Panc1 (cell line): Measurements from ENCODE around the gene TAPBPL. TPM values are rescaled to one million over a fixed set of nuclear protein-coding genes. Genes with fewer than 3 reads are reported as not detected.

Experiments used
- ATAC-seq: fragments of 200-7000 bp; cut with Tn5 transposase; 2 replicates; pipeline ENCODE4 v1.9.1; 2020; ENCODE audit warnings: mild to moderate bottlenecking, moderate library complexity
- BruUV-seq: library from RNA; stranded (reverse); fragments of 400-500 nt; replicated peaks from 2 replicates; lab custom pipeline; 2021; lab: Mats Ljungman, UMichigan
- CTCF ChIA-PET: fragments of 300-600 bp; sonication (Branson Sonifier 250); formaldehyde crosslinking; loops from one replicate; lab custom pipeline; 2022; ENCODE audit warnings: antibody characterized with exemption; lab: Charles Lee
- POLR2A ChIA-PET: fragments of 300-600 bp; sonication (Branson Sonifier 250); formaldehyde crosslinking; loops from one replicate; lab custom pipeline; 2022; ENCODE audit warnings: antibody characterized with exemption; lab: Charles Lee
- DNase-seq: peaks from one replicate; pipeline ENCODE4 v3.0.0-alpha.2; 2010; ENCODE audit warnings: low read depth, low spot score
- H3K27ac ChIP-seq: 2 replicates; pipeline ENCODE4 v1.5.1; 2011; ENCODE audit warnings: mild to moderate bottlenecking, low read length, inconsistent platforms
- H3K27me3 ChIP-seq: fragments of 200-500 bp; sonication (Bioruptor generic); 2 replicates; pipeline ENCODE4 v1.6.0; 2014; ENCODE audit warnings: low read length, inconsistent platforms; ENCODE audit not compliant: control insufficient read depth, insufficient read depth
- H3K36me3 ChIP-seq: fragments of 200-500 bp; sonication (Bioruptor generic); 2 replicates; pipeline ENCODE4 v1.5.1; 2014; ENCODE audit warnings: inconsistent platforms, mild to moderate bottlenecking, low read length, moderate library complexity; ENCODE audit not compliant: control insufficient read depth, insufficient read depth
- H3K4me1 ChIP-seq: 2 replicates; pipeline ENCODE4 v1.5.1; 2011; ENCODE audit warnings: inconsistent platforms, mild to moderate bottlenecking, low read length, moderate library complexity; ENCODE audit not compliant: control insufficient read depth, insufficient read depth
- H3K4me3 ChIP-seq, 2 experiments: 2 replicates each; pipeline ENCODE4 v1.5.1; 2011 to 2012; ENCODE audit warnings: low read depth in 2 of 2, low read length in 2 of 2, mild to moderate bottlenecking in 2 of 2, inconsistent platforms in 1 of 2, moderate library complexity in 1 of 2
- H3K9me3 ChIP-seq: fragments of 200-500 bp; sonication (Bioruptor generic); 2 replicates; pipeline ENCODE4 v1.5.1; 2014; ENCODE audit warnings: low read depth, mild to moderate bottlenecking, inconsistent platforms, low read length, moderate library complexity; ENCODE audit not compliant: control insufficient read depth, insufficient read depth
- POLR2AphosphoS5 ChIP-seq: IDR thresholded peaks from 2 replicates; pipeline ENCODE4 v1.6.1; 2012; ENCODE audit warnings: mild to moderate bottlenecking, low read depth, low read length, moderate library complexity
- REST ChIP-seq, 2 experiments: IDR thresholded peaks; 2 replicates each; pipeline ENCODE4 v1.6.1; 2011 to 2012; ENCODE audit warnings: low read depth in 2 of 2, control low read depth in 1 of 2, low read length in 1 of 2, mild to moderate bottlenecking in 1 of 2, moderate library complexity in 1 of 2; ENCODE audit not compliant: insufficient read depth in 1 of 2
- SIN3A ChIP-seq: IDR thresholded peaks from 2 replicates; pipeline ENCODE4 v1.6.1; 2012; ENCODE audit warnings: low read depth, mild to moderate bottlenecking, low read length, moderate library complexity, borderline replicate concordance; ENCODE audit not compliant: insufficient read depth
- TCF7L2 ChIP-seq: IDR thresholded peaks from 2 replicates; pipeline ENCODE4 v1.6.1; 2011; ENCODE audit warnings: mild to moderate bottlenecking, low read depth, low read length, inconsistent platforms
- in situ Hi-C: cut with HindIII; loops from 2 replicates; pipeline ENCODE4 v1.10.0; 2016; ENCODE audit warnings: low sequenced_read_pairs, low pct_unique_long_range_greater_than_20kb
- intact Hi-C: fragments of 100-400 bp; cut with micrococcal nuclease; formaldehyde crosslinking; loops from one replicate; pipeline ENCODE4 v1.10.0; 2022; ENCODE audit not compliant: unreplicated experiment
- total RNA-seq: library from RNA; stranded (reverse); gene quantifications from one replicate; pipeline ENCODE4 v1.2.1, GENCODE V29; 2021; ENCODE audit not compliant: unreplicated experiment
- TF ChIP-seq, protein P1 (sequence below): fragments of 450-650 bp; IDR thresholded peaks from 2 replicates; pipeline ENCODE4 v1.5.1; 2017; ENCODE audit warnings: mild to moderate bottlenecking

TAPBPL gene
- total RNA-seq, 1 experiment from 2014 or later, result 7.8 TPM

GRCh38 chr12:6440391-6440790 lies 11.5 kb upstream of the TAPBPL start:
- in situ Hi-C loops, result no loop called here
- POLR2A ChIA-PET, result no interaction called here

DNA sequence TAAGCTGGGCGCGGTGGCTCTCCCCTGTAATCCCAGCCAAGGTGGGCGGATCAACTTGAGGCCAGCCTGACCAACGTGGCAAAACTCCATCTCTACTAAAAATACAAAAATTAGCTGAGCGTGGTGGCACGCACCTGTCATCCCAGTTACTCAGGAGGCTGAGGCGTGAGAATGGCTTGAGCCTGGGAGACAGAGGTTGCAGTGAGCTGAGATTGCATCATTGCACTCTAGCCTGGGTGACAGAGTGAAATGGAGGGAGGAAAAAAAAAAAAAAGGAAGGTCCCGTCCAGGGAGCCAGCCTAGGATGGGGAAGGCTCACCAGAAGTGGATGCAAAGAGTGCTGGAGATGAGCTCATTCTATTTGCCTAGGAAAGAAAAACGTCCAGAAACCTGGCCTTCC lies 9.0 kb upstream of the TAPBPL start:
- Histone ChIP-seq H3K4me1 (no peaks in the 10 kb centered on the region), H3K9me3 (no peaks in the 10 kb centered on the region), H3K27me3 (no peaks in the 10 kb centered on the region), H3K4me3 (no peak overlapping the region), H3K27ac (no peak overlapping the region), H3K36me3 (no peaks in the 10 kb centered on the region)
- no peak for DNase-seq
- TF ChIP-seq, protein P1, sequence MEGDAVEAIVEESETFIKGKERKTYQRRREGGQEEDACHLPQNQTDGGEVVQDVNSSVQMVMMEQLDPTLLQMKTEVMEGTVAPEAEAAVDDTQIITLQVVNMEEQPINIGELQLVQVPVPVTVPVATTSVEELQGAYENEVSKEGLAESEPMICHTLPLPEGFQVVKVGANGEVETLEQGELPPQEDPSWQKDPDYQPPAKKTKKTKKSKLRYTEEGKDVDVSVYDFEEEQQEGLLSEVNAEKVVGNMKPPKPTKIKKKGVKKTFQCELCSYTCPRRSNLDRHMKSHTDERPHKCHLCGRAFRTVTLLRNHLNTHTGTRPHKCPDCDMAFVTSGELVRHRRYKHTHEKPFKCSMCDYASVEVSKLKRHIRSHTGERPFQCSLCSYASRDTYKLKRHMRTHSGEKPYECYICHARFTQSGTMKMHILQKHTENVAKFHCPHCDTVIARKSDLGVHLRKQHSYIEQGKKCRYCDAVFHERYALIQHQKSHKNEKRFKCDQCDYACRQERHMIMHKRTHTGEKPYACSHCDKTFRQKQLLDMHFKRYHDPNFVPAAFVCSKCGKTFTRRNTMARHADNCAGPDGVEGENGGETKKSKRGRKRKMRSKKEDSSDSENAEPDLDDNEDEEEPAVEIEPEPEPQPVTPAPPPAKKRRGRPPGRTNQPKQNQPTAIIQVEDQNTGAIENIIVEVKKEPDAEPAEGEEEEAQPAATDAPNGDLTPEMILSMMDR, result no peak
- TF ChIP-seq SIN3A (no peak), REST (IDR thresholded peaks at IDR 0.05; ENCODE audit: insufficient read depth in 1 of 2, low read depth in 2 of 2, low read length in 1 of 2) (no peak), POLR2AphosphoS5 (no peak), TCF7L2 (no peak)
- in situ Hi-C loops (no loop called here), intact Hi-C loops (no loop called here)
- BruUV-seq, result no TSS peak
- POLR2A ChIA-PET, result interaction anchor here (0.6 to 0.7 kb wide), 4 partner anchors 14 to 264 kb away, joined by 5 to 9 read pairs (median 6); partner anchors contain the start of gene NOP2
- no peak for ATAC-seq
- CTCF ChIA-PET, result interaction anchor here (0.6 kb wide), 3 partner anchors 23 to 100 kb away, joined by 3 to 6 read pairs (median 4); no protein-coding TSS in a partner anchor

More at GRCh38 chr12:6440391-6440790, 11.5 kb upstream of the TAPBPL start:
- no TSS peak for BruUV-seq
- ATAC-seq (no peak), DNase-seq (no peak)
- Histone ChIP-seq H3K27ac (no peak overlapping the region), H3K27me3 (no peaks in the 10 kb centered on the region), H3K9me3 (no peaks in the 10 kb centered on the region), H3K4me3 (no peak overlapping the region), H3K4me1 (no peaks in the 10 kb centered on the region), H3K36me3 (no peaks in the 10 kb centered on the region)
- intact Hi-C loops, result no loop called here
- no peak for TF ChIP-seq SIN3A
- no peak for TF ChIP-seq REST (IDR thresholded peaks at IDR 0.05; ENCODE audit: insufficient read depth in 1 of 2, low read depth in 2 of 2, low read length in 1 of 2)
- no peak for TF ChIP-seq POLR2AphosphoS5
- TF ChIP-seq, protein P1, result no peak
- TF ChIP-seq TCF7L2, result no peak
- CTCF ChIA-PET, result no interaction called here
